Lung (tissue), 12 donors: ENCODE results near the gene CFAP99. TPM values are rescaled to one million over a fixed set of nuclear protein-coding genes. Genes with fewer than 3 reads are reported as not detected.

Experiments used
- ATAC-seq: fragments of 200-7000 bp; cut with Tn5 transposase; one replicate; pipeline ENCODE4 v1.9.1; 2020; ENCODE audit warnings: moderate number of reproducible peaks; ENCODE audit not compliant: insufficient read depth, low FRiP score
- DNase-seq, 3 donors: peaks; one replicate each; pipeline ENCODE4 v3.0.0-alpha.2; 2013 to 2017
- H3K27ac ChIP-seq, 2 donors: one replicate each; pipeline ENCODE4 v1.5.1; 2013; ENCODE audit warnings: mild to moderate bottlenecking in 2 of 2, moderate library complexity in 2 of 2, control low read depth in 1 of 2, inconsistent platforms in 1 of 2, low read depth in 1 of 2, low read length in 1 of 2
- H3K27me3 ChIP-seq, 3 donors: one replicate each; pipeline ENCODE4 v1.5.1; 2013; ENCODE audit warnings: low read length in 2 of 3; ENCODE audit not compliant: control insufficient read depth in 3 of 3, insufficient read depth in 3 of 3
- H3K36me3 ChIP-seq, 4 donors: one replicate each; pipeline ENCODE4 v1.5.1; 2013; ENCODE audit warnings: low read length in 4 of 4, mild to moderate bottlenecking in 1 of 4, moderate library complexity in 1 of 4; ENCODE audit not compliant: control insufficient read depth in 4 of 4, insufficient read depth in 4 of 4
- H3K4me1 ChIP-seq, 5 donors: one replicate each; pipeline ENCODE4 v1.5.1; 2013; ENCODE audit warnings: low read length in 5 of 5, mild to moderate bottlenecking in 2 of 5, moderate library complexity in 1 of 5; ENCODE audit not compliant: control insufficient read depth in 5 of 5, insufficient read depth in 5 of 5
- H3K4me3 ChIP-seq: one replicate; pipeline ENCODE4 v1.5.1; 2013; ENCODE audit warnings: mild to moderate bottlenecking, control low read depth, moderate library complexity
- H3K9ac ChIP-seq, 2 donors: one replicate each; pipeline ENCODE4 v1.5.1; 2013; ENCODE audit warnings: low read length in 2 of 2, control low read depth in 1 of 2; ENCODE audit not compliant: insufficient read depth in 1 of 2
- H3K9me3 ChIP-seq, 4 donors: one replicate each; pipeline ENCODE4 v1.5.1; 2013; ENCODE audit warnings: low read length in 3 of 4, mild to moderate bottlenecking in 1 of 4, moderate library complexity in 1 of 4; ENCODE audit not compliant: control insufficient read depth in 4 of 4, insufficient read depth in 3 of 4
- CTCF ChIP-seq: IDR thresholded peaks from 2 replicates; pipeline ENCODE4 v1.5.1; 2012; ENCODE audit warnings: mild to moderate bottlenecking; ENCODE audit errors: control extremely low read depth, extremely low read depth
- WGBS, 2 donors: extraction: QIAGEN DNeasy Blood & Tissue Kit; methylation state at CpG; one replicate each; pipeline ENCODE4 v1.1.7; 2013; 5-methylcytosine and 5-hydroxymethylcytosine counted together
- polyA plus RNA-seq, 2 donors: library from polyadenylated mRNA; stranded (reverse); fragments of 200-250 nt; gene quantifications; one replicate each; pipeline ENCODE4 v1.2.1, GENCODE V29; 2013
- total RNA-seq, 2 donors: library from RNA; depleted of rRNA in 1 of 2; stranded (reverse); fragments of >200 nt in 1 of 2; gene quantifications; one replicate each; pipeline ENCODE4 v1.2.1, GENCODE V29; 2014 to 2021
- donor health status: control.
- donor health status: control.
- donor health status: Bipolar disorder and iron deficiency.
- donor health status: healthy.
- donor health status: DM: yes; HTN: yes; CAD: no.

CFAP99 gene
- total and polyA plus RNA-seq, 4 donors = 2.1 to 12.1 (median 2.3) TPM

DNA sequence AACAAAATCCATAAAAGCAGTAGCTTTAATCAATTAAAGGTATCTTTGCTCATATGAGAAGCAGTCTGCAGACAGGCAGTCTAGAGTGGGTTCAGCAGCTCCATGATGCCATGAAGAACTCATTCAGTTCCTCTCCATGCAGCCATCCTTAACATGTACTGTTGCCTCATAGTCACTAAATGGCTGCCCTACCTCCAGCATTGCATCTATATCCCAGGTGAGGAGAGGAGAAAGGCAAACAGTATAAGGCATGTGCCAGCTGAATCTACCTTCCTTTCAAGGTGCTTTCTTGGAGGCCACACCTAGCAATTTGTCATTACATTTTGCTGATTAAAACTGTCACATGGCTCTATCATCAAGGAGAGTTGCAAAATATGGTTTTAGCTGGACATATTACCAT, 13.2 kb downstream of the CFAP99 start:
- DNase-seq (no peak), ATAC-seq (no peak)
- no peaks in the 10 kb centered on the region for H3K36me3 ChIP-seq
- H3K9me3 ChIP-seq = peaks cover 0 to 2% (median 0%) of the 10 kb centered on the region in 4 donors
- H3K27me3 ChIP-seq = no peaks in the 10 kb centered on the region
- H3K27ac ChIP-seq = no peak overlapping the region
- TF ChIP-seq CTCF = no peak
- no peaks in the 10 kb centered on the region for H3K4me1 ChIP-seq
- no peak overlapping the region for H3K9ac ChIP-seq
- H3K4me3 ChIP-seq = no peak overlapping the region

DNA sequence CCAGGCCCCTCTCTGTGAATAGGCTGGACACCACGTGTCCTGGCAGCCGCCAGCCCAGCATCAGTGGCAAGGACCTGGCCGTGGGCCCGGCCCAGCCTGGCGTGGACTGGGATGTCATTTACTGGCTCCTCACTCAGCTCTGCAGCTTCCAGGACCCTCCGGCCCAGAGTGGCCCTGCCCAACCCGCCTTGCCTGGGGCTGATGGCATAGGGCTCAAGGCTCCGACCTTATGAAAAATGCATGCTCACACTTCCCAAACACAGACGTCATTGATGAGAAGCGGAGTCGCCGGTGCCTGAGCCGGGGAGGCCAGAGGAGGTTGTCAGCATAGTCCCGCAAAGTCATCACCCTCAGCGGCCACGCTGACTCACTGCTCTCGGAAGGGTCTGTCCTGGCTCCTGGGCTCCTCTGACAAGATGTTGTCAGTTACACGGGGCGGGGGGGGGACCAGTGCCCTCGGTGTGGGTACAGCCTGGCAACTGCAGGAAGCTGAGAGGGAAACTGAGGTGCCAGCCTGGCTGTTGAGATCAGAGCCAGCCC, 14.3 kb downstream of the CFAP99 start:
- Histone ChIP-seq H3K36me3 (no peaks in the 10 kb centered on the region), H3K27me3 (no peaks in the 10 kb centered on the region), H3K27ac (no peak overlapping the region), H3K9me3 (peaks cover 0 to 2% (median 0%) of the 10 kb centered on the region in 4 donors), H3K9ac (no peak overlapping the region), H3K4me3 (no peak overlapping the region), H3K4me1 (no peaks in the 10 kb centered on the region)
- DNase-seq (no peak), ATAC-seq (no peak)
- no peak for TF ChIP-seq CTCF
- WGBS, 2 donors = 65 to 74% methylated on average over 20 of the region's 20 CpGs

DNA sequence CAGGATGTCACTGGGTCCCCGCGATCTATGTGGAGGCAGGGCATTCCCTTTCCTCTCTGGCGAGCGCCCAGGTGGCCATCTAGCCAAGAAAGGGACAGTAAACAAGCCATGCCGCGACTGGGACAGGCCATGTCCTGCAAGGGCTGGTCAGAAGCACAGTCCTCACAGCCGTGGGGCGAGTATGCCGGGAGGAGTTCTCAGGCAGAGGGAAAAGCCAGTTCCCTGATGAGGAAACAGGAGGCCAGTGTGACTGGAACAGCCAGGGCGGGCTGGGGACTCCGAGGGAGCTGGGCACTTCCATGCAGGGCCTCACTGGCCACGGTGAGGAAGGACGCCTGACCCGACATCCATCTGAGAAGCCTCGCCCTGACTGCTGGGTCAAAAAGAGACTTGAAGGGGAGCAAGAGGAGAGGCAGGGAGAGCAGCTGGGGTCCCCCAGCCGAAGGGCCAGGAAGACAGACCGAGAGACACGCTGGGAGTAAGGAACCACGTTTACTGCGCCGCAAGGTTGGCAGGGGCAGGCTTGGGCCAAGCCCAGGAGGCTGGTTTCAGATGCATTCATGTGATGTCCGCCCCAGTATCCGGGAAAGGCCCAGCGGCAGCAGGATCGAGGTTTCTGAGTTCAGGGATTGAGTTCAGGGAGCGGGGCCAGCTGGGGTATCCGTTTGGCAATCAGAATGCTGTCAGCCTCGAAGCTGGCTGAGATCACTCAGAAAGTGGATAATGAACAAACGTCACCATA, 15.0 kb downstream of the CFAP99 start:
- no peak overlapping the region for H3K27ac ChIP-seq
- DNase-seq (no peak), ATAC-seq (no peak)
- H3K9ac ChIP-seq = no peak overlapping the region
- peaks cover 0 to 2% (median 0%) of the 10 kb centered on the region in 4 donors for H3K9me3 ChIP-seq
- TF ChIP-seq CTCF = no peak
- 78 to 82% methylated on average over 29 of the region's 29 CpGs for WGBS, 2 donors
- H3K4me1 ChIP-seq = no peaks in the 10 kb centered on the region
- H3K4me3 ChIP-seq = no peak overlapping the region
- no peaks in the 10 kb centered on the region for H3K27me3 ChIP-seq
- no peaks in the 10 kb centered on the region for H3K36me3 ChIP-seq
